ENCODE measurements around the gene ASTL.

Gene ASTL

DNA sequence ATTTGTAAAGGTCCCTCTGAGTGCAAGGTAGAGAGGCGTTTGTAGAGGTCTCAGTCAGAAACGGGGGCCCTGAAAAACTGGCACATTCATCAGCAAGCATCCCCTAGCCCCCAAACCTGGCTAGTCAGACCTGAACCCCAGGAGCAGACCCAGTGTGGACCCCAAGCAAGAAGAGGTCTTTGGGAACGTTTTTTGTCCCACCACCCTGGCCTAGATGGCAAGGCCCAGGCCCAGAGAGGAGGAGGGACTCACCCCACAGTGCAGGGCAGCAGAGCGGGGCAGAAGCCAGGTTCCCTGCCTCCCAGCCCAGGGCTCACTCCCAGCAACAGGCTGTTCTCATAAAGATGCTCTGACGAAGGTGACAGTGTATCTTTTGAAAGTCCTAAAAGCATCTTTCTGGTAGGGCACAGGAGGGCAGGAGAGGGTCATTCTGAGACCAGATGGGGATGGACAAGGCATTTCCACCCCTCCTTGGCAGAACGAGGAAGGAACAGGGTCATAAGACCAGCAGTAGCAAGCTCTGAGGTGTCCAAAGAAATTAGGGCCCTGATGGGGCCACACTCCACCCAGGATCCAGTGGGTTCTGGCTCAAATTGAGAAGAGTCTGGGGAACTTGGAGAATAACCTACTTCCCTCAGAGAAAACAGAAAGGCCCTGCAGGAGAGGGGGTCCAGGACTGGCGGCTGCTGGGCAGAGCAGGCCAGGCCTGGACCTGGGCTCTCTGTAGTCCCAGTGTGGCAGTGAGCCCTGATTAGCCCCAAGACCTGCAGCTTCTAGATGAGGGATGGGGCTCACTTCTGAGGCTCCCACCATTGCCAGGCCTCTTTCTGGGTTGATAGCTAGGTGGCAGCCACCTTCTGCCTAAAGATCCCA is 40.1 kb downstream of the ASTL start:
- Histone ChIP-seq H3K9me3 (ENCODE audit: control insufficient read depth in 2 of 2, low read length in 2 of 2) (no peaks in the 10 kb centered on the region), H3K4me3 (ENCODE audit: low read length in 2 of 2) (no peak overlapping the region), H3K9ac (ENCODE audit: low read depth in 1 of 2, low read length in 2 of 2) (no peak overlapping the region), H3K4me1 (ENCODE audit: control insufficient read depth in 2 of 2, insufficient read depth in 2 of 2, low read length in 2 of 2) (peaks cover 0 to under 1% of the 10 kb centered on the region in 2 donors), H3K36me3 (ENCODE audit: control insufficient read depth in 2 of 2, insufficient read depth in 2 of 2, low read length in 2 of 2) (no peaks in the 10 kb centered on the region), H3K27me3 (ENCODE audit: control insufficient read depth in 2 of 2, insufficient read depth in 2 of 2, low read length in 2 of 2) (no peaks in the 10 kb centered on the region), H3K27ac (ENCODE audit: low read depth in 2 of 2, low read length in 2 of 2) (no peak overlapping the region)

DNA sequence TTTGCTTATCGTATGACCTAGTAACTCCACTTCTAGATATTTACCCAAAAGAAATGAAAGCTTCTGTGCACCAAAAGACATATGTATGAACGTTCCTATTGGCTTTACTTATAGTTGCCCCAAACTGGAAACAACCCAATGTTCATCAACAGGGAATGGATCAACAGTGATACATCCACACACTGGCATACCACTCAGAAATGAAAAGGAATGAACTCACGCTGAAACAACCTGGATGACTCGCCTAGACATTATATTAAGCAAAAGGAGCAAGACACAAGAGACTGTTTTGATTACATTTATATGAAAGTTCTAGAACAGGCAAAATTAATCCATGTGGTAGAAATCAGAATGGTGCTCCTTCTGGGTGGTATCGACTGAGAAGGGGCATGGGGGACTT is 40.9 kb downstream of the ASTL start:
- Histone ChIP-seq H3K4me1 (ENCODE audit: control insufficient read depth in 2 of 2, insufficient read depth in 2 of 2, low read length in 2 of 2) (no peaks in the 10 kb centered on the region), H3K4me3 (ENCODE audit: low read length in 2 of 2) (no peak overlapping the region), H3K27ac (ENCODE audit: low read depth in 2 of 2, low read length in 2 of 2) (no peak overlapping the region), H3K9ac (ENCODE audit: low read depth in 1 of 2, low read length in 2 of 2) (no peak overlapping the region), H3K9me3 (ENCODE audit: control insufficient read depth in 2 of 2, low read length in 2 of 2) (no peaks in the 10 kb centered on the region), H3K36me3 (ENCODE audit: control insufficient read depth in 2 of 2, insufficient read depth in 2 of 2, low read length in 2 of 2) (no peaks in the 10 kb centered on the region), H3K27me3 (ENCODE audit: control insufficient read depth in 2 of 2, insufficient read depth in 2 of 2, low read length in 2 of 2) (no peaks in the 10 kb centered on the region)

DNA sequence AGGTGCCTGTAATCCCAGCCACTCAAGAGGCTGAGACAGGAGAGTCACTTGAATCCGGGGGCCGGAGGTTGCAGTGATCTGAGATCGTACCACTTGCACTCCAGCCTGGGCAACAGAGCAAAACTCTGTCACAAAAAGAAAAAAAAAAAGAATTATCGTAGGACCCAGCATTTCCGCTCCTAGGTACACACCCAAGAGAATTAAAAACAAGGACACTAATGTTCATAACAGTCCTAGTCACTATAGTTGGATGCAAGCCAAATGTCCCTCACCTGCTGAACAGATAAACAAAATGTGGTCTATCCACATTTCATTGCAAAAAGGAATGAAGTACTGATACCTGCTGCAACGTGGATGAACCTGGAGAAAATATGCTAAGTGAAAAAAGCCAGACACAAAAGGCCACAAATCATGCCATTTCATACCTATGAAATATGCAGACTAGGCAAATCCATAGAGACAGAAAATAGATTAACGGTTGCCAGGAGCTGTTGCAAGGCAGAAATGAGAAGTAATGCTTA is 43.1 kb downstream of the ASTL start:
- H3K9ac ChIP-seq (ENCODE audit: low read depth in 1 of 2, low read length in 2 of 2): no peak overlapping the region
- H3K4me1 ChIP-seq (ENCODE audit: control insufficient read depth in 2 of 2, insufficient read depth in 2 of 2, low read length in 2 of 2): peaks cover 14 to 16% of the 10 kb centered on the region in 2 donors
- no peaks in the 10 kb centered on the region for H3K9me3 ChIP-seq (ENCODE audit: control insufficient read depth in 2 of 2, low read length in 2 of 2)
- H3K27me3 ChIP-seq (ENCODE audit: control insufficient read depth in 2 of 2, insufficient read depth in 2 of 2, low read length in 2 of 2): no peaks in the 10 kb centered on the region
- no peak overlapping the region for H3K27ac ChIP-seq (ENCODE audit: low read depth in 2 of 2, low read length in 2 of 2)
- no peaks in the 10 kb centered on the region for H3K36me3 ChIP-seq (ENCODE audit: control insufficient read depth in 2 of 2, insufficient read depth in 2 of 2, low read length in 2 of 2)
- no peak overlapping the region for H3K4me3 ChIP-seq (ENCODE audit: low read length in 2 of 2)

DNA sequence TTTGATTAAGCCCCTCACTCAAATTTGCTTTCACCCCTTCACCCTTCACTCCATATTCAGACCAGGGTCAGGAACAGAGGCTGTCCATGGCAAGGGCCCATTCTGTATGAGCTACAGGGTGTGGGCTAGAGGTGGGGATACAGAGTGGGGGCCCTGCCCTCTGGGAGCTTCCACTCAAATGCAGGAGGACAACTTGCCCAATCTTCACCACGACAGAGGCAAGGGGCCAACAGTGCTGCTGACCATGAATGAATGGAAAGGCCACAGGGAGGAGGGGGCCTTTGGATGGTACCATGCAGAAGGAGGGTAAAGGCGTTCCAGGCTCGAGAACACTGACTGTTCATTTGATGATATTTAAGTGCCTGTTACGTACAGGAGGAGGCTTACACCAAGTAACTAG is 44.8 kb downstream of the ASTL start:
- no peak overlapping the region for H3K4me3 ChIP-seq (ENCODE audit: low read length in 2 of 2)
- H3K4me1 ChIP-seq (ENCODE audit: control insufficient read depth in 2 of 2, insufficient read depth in 2 of 2, low read length in 2 of 2): peaks cover 14 to 16% of the 10 kb centered on the region in 2 donors
- H3K27ac ChIP-seq (ENCODE audit: low read depth in 2 of 2, low read length in 2 of 2): no peak overlapping the region
- no peak overlapping the region for H3K9ac ChIP-seq (ENCODE audit: low read depth in 1 of 2, low read length in 2 of 2)
- H3K27me3 ChIP-seq (ENCODE audit: control insufficient read depth in 2 of 2, insufficient read depth in 2 of 2, low read length in 2 of 2): no peaks in the 10 kb centered on the region
- no peaks in the 10 kb centered on the region for H3K36me3 ChIP-seq (ENCODE audit: control insufficient read depth in 2 of 2, insufficient read depth in 2 of 2, low read length in 2 of 2)
- H3K9me3 ChIP-seq (ENCODE audit: control insufficient read depth in 2 of 2, low read length in 2 of 2): no peaks in the 10 kb centered on the region

DNA sequence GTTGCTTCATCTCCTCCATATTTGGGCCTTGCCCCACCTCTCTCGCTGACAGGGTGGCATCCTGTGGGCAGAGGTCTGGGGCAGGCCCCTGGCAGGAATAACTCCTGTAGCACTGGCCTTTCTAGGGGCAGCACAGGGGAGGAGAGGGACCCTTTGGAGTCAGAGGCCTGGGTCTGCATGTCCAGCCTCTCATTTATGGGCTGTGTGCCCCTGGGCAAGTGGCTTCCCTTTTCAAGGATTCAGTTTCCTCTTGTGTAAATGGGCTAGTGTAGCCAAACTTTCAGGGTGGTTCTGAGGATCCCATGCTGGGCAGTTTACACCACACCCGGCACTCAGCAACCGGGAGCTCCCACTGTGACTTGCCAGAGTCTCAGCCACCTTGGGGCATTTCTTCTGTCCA is 45.4 kb downstream of the ASTL start:
- peaks cover 14 to 16% of the 10 kb centered on the region in 2 donors for H3K4me1 ChIP-seq (ENCODE audit: control insufficient read depth in 2 of 2, insufficient read depth in 2 of 2, low read length in 2 of 2)
- H3K36me3 ChIP-seq (ENCODE audit: control insufficient read depth in 2 of 2, insufficient read depth in 2 of 2, low read length in 2 of 2): no peaks in the 10 kb centered on the region
- H3K27ac ChIP-seq (ENCODE audit: low read depth in 2 of 2, low read length in 2 of 2): no peak overlapping the region
- no peak overlapping the region for H3K9ac ChIP-seq (ENCODE audit: low read depth in 1 of 2, low read length in 2 of 2)
- no peaks in the 10 kb centered on the region for H3K27me3 ChIP-seq (ENCODE audit: control insufficient read depth in 2 of 2, insufficient read depth in 2 of 2, low read length in 2 of 2)
- no peak overlapping the region for H3K4me3 ChIP-seq (ENCODE audit: low read length in 2 of 2)
- no peaks in the 10 kb centered on the region for H3K9me3 ChIP-seq (ENCODE audit: control insufficient read depth in 2 of 2, low read length in 2 of 2)

DNA sequence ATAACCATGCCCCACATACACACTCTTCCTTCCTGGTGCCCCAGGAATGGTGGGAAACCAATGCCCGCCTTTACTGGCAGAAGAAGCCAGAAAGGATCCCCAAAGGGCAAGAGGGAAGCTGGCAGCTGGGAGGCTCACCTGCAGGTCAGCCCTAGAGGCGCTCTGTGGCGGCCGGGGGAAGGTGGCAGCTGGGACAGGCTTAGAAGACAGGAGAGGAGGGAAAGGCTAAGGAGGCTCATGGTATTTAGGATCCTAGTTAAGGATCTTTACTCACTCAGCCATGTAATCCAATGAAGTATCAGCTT is 45.8 kb downstream of the ASTL start:
- H3K4me1 ChIP-seq (ENCODE audit: control insufficient read depth in 2 of 2, insufficient read depth in 2 of 2, low read length in 2 of 2): peaks cover 14 to 16% of the 10 kb centered on the region in 2 donors
- H3K4me3 ChIP-seq (ENCODE audit: low read length in 2 of 2): no peak overlapping the region
- no peaks in the 10 kb centered on the region for H3K27me3 ChIP-seq (ENCODE audit: control insufficient read depth in 2 of 2, insufficient read depth in 2 of 2, low read length in 2 of 2)
- H3K36me3 ChIP-seq (ENCODE audit: control insufficient read depth in 2 of 2, insufficient read depth in 2 of 2, low read length in 2 of 2): no peaks in the 10 kb centered on the region
- no peaks in the 10 kb centered on the region for H3K9me3 ChIP-seq (ENCODE audit: control insufficient read depth in 2 of 2, low read length in 2 of 2)
- no peak overlapping the region for H3K9ac ChIP-seq (ENCODE audit: low read depth in 1 of 2, low read length in 2 of 2)
- H3K27ac ChIP-seq (ENCODE audit: low read depth in 2 of 2, low read length in 2 of 2): no peak overlapping the region

DNA sequence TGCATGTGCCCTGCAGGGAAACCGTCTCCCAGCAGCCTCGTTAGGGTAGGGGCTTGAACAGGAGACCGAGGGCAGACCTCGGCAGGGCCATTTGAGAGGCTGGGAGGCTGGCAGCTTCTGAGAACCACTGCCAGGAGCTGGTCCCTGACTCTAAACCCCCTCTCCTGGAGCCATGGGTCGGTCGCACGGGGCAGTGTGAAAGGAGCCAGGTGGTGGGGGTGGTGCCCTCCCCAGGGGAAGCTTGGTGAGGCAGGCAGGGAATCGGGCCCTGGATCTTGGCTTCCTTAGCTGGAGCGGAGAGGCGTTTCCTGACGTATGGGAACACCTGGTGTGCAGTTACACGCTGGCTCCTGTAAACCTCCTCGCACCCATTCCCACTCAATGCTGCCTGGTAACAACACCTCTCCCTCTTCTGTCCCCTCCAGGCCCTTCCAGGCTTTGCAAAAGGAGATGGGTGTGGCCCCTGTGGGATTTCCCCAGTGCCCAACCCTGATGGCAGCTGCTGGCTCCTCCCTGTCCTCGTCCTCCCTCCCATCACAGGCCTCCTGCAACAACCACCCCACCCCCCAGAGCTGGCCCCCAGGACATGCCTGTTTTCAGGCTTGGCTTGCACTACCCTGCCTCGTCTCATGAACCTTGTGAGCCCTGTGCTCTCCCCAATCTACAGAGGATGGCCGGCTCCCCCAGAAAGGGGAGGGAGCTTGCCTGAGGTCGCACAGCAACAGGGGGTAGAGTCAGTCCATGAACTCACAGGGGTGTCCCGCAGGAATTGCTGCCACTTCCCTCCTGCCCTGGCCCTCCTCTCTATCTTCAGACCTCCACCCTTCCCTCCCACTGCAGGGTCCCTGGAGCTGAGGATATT is 46.4 kb downstream of the ASTL start:
- Histone ChIP-seq H3K9ac (ENCODE audit: low read depth in 1 of 2, low read length in 2 of 2) (peak overlapping the region in 1 of 2 donors; percentile 6), H3K36me3 (ENCODE audit: control insufficient read depth in 2 of 2, insufficient read depth in 2 of 2, low read length in 2 of 2) (no peaks in the 10 kb centered on the region), H3K27ac (ENCODE audit: low read depth in 2 of 2, low read length in 2 of 2) (peak overlapping the region; percentile 16 to 23), H3K4me3 (ENCODE audit: low read length in 2 of 2) (peak overlapping the region in 1 of 2 donors; percentile 20), H3K27me3 (ENCODE audit: control insufficient read depth in 2 of 2, insufficient read depth in 2 of 2, low read length in 2 of 2) (no peaks in the 10 kb centered on the region), H3K9me3 (ENCODE audit: control insufficient read depth in 2 of 2, low read length in 2 of 2) (no peaks in the 10 kb centered on the region), H3K4me1 (ENCODE audit: control insufficient read depth in 2 of 2, insufficient read depth in 2 of 2, low read length in 2 of 2) (peaks cover 14 to 16% of the 10 kb centered on the region in 2 donors)

DNA sequence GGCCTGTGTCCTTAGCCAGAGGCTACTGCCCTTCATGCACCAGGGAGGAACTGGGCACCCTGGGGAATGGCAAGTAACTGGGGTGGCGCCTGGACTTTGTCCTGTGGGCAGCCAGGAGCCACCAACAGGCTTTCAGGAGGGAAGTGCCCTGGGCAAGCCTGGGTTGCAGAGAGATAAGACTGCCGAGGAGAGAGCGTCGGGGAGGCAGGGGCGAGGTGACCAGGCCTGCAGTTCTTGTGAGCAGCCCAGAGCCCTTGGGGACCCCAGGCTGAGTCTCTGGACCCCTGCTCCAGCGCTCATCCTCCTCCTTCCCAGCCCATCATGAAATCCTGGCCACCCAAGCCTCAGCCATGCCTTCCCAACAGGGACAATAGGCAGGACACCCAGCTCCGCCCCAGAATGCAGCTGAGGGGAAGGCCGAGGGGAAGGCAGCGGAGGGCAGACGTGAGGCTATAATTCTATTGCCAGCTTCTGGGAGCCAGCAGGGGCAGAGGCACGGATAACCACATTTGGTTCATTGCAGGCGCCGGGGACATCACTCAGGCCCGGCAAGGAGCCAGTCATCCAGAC is 47.1 kb downstream of the ASTL start:
- Histone ChIP-seq H3K4me3 (ENCODE audit: low read length in 2 of 2) (no peak overlapping the region), H3K4me1 (ENCODE audit: control insufficient read depth in 2 of 2, insufficient read depth in 2 of 2, low read length in 2 of 2) (peaks cover 14 to 16% of the 10 kb centered on the region in 2 donors), H3K9me3 (ENCODE audit: control insufficient read depth in 2 of 2, low read length in 2 of 2) (no peaks in the 10 kb centered on the region), H3K9ac (ENCODE audit: low read depth in 1 of 2, low read length in 2 of 2) (peak overlapping the region in 1 of 2 donors; percentile 6), H3K27me3 (ENCODE audit: control insufficient read depth in 2 of 2, insufficient read depth in 2 of 2, low read length in 2 of 2) (no peaks in the 10 kb centered on the region), H3K36me3 (ENCODE audit: control insufficient read depth in 2 of 2, insufficient read depth in 2 of 2, low read length in 2 of 2) (no peaks in the 10 kb centered on the region), H3K27ac (ENCODE audit: low read depth in 2 of 2, low read length in 2 of 2) (peak overlapping the region; percentile 16 to 23)

DNA sequence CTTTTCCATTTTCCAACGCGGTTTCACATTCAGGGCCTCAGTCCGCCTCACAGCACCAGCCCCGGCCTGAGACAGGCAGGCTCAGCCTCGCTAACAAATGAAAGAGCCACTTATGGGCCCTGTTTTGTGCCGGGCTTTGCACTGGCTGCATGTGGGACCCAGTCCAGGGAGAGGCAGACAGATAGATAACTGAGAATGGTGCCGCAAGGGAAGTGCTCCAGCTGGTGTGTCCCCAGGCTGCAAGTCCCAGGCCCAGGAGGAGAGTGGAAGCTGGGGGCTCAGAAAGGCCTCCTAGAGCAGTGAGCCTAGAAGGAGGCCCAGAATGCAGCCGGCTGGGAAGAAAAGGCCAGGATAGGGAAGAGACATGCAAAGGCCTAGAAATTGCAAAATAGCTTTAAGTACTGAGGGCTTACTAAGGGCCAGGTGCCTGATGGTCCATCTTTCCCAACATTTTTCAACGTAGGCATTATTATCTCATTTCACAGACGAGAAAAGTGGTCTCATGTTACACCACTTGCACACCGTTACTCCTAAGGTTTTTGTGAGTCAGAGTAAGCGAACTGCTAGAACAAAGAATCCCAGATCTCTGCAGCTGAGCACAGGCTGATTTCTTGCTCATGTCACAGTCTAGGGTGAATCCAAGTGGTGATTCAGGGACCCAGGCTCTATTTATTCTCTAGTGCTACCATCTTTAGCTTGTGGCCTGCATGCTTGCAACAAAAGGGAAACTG is 47.9 kb downstream of the ASTL start:
- no peaks in the 10 kb centered on the region for H3K9me3 ChIP-seq (ENCODE audit: control insufficient read depth in 2 of 2, low read length in 2 of 2)
- H3K36me3 ChIP-seq (ENCODE audit: control insufficient read depth in 2 of 2, insufficient read depth in 2 of 2, low read length in 2 of 2): no peaks in the 10 kb centered on the region
- no peak overlapping the region for H3K27ac ChIP-seq (ENCODE audit: low read depth in 2 of 2, low read length in 2 of 2)
- H3K4me1 ChIP-seq (ENCODE audit: control insufficient read depth in 2 of 2, insufficient read depth in 2 of 2, low read length in 2 of 2): peaks cover 14 to 16% of the 10 kb centered on the region in 2 donors
- H3K27me3 ChIP-seq (ENCODE audit: control insufficient read depth in 2 of 2, insufficient read depth in 2 of 2, low read length in 2 of 2): no peaks in the 10 kb centered on the region
- no peak overlapping the region for H3K4me3 ChIP-seq (ENCODE audit: low read length in 2 of 2)
- no peak overlapping the region for H3K9ac ChIP-seq (ENCODE audit: low read depth in 1 of 2, low read length in 2 of 2)
